ENCODE data around the gene NBPF20.
"Not testable (repeated sequence)": the region's sequence is repeated elsewhere in the genome, so short reads cannot be mapped to it uniquely, and the experiment has no call there.

NBPF20 gene

GRCh38 chr1:145452506-145452905, 27.1 kb upstream of the NBPF20 start:
- H3K36me3 Mint-ChIP-seq (ENCODE audit: low read depth); H3K27ac Mint-ChIP-seq; H3K4me3 Mint-ChIP-seq; H3K4me1 Mint-ChIP-seq; H3K9me3 Mint-ChIP-seq; DNase-seq; ATAC-seq: not testable (repeated sequence)
- peaks cover 23% of the 10 kb centered on the region for H3K27me3 Mint-ChIP-seq

- not testable (repeated sequence) for H3K9me3 Mint-ChIP-seq; H3K4me1 Mint-ChIP-seq; H3K36me3 Mint-ChIP-seq (ENCODE audit: low read depth); H3K4me3 Mint-ChIP-seq; H3K27ac Mint-ChIP-seq
- peak; percentile 45 for DNase-seq
- ATAC-seq: peak; percentile 49
- peaks cover 23% of the 10 kb centered on the region for H3K27me3 Mint-ChIP-seq
Observed at GRCh38 chr1:145451914-145452313, 26.5 kb upstream of the NBPF20 start.

DNA sequence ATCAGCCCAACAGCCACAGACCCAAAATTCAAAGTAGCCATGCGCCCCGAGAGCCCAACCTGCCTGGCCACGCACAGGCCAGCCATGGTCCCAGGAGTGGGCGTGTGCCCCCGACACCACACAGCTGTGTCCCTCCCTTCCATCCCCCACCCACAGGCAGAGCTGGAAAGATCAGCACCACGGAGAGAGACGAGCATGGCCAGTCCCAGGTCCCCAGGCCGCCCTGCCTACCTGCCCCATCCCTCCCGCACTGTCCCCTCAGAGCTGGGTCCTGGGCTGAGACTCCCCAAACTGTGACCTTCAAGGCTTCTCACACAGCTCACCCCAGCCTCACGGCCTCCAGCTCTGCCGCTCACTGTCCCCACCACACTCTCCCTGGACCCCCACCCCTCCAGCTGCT, 19.8 kb upstream of the NBPF20 start:
- DNase-seq; H3K27ac Mint-ChIP-seq; H3K36me3 Mint-ChIP-seq (ENCODE audit: low read depth); H3K4me1 Mint-ChIP-seq; H3K27me3 Mint-ChIP-seq; H3K4me3 Mint-ChIP-seq; H3K9me3 Mint-ChIP-seq: not testable (repeated sequence)
- ATAC-seq: peak; percentile 22

GRCh38 chr1:145442340-145442739, 16.9 kb upstream of the NBPF20 start:
- not testable (repeated sequence) for H3K36me3 Mint-ChIP-seq (ENCODE audit: low read depth); H3K9me3 Mint-ChIP-seq; H3K4me1 Mint-ChIP-seq; H3K27me3 Mint-ChIP-seq; H3K27ac Mint-ChIP-seq; H3K4me3 Mint-ChIP-seq; DNase-seq; ATAC-seq

DNA sequence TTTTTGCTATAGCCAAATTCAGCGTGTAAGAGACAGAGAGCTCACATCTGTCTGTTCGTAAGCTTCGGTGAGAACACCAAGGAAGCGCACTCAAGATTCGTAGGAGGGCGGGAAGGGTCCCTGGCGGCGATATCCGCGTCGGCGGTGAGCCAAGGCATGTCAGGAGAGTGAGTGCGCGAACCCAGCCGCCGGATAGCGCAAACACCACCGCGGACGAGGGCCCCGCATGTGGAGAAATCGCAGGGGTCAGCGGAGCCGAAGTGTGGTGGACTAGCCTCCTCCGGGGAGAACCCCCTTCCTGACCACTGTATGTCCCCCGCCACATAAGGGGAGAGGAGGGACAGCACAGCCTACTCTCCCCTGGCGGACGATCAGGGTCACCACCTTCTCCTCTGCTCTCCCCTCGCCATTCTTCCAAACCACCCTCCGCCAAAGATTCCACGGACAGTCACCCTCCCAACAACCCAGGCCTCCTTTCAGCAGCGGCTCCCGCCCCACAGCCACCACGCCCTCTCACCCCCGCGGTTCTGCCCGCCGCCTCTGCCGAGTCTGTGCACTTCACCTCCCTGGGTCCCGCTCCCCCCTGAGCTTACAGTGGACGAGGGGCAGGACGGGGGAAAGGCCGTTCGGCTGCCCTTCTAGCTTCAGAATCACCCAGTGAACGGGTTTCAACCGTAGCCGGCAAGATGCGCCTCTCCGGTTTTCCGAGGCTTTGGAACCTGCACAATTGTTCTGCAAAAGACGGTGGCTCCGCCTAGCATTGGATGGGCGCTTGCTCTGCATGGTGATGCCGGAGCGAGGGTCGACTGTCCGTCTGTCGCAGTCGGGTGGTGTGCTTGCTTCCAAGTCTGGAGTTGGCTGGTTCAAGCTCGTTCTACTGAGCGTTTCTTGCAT, 6.2 kb upstream of the NBPF20 start:
- peaks cover 10% of the 10 kb centered on the region for H3K36me3 Mint-ChIP-seq (ENCODE audit: low read depth)
- H3K27me3 Mint-ChIP-seq: peaks cover 53% of the 10 kb centered on the region
- ATAC-seq, DNase-seq, H3K27ac Mint-ChIP-seq, H3K4me1 Mint-ChIP-seq: not testable (repeated sequence)
- peaks cover 16% of the 10 kb centered on the region for H3K9me3 Mint-ChIP-seq
- peak overlapping the region; percentile 29 for H3K4me3 Mint-ChIP-seq

- not testable (repeated sequence) for H3K27ac Mint-ChIP-seq, H3K4me3 Mint-ChIP-seq, H3K4me1 Mint-ChIP-seq, DNase-seq, ATAC-seq
- Mint-ChIP-seq H3K36me3 (ENCODE audit: low read depth) (peaks cover 10% of the 10 kb centered on the region), H3K27me3 (peaks cover 52% of the 10 kb centered on the region), H3K9me3 (peaks cover 16% of the 10 kb centered on the region)
Observed at GRCh38 chr1:145430830-145431229, 5.4 kb upstream of the NBPF20 start.

- peaks cover 10% of the 10 kb centered on the region for H3K4me1 Mint-ChIP-seq
- peaks cover 16% of the 10 kb centered on the region for H3K9me3 Mint-ChIP-seq
- not testable (repeated sequence) for DNase-seq, H3K4me3 Mint-ChIP-seq, H3K27ac Mint-ChIP-seq, ATAC-seq
- H3K27me3 Mint-ChIP-seq: peaks cover 57% of the 10 kb centered on the region
- H3K36me3 Mint-ChIP-seq (ENCODE audit: low read depth): peaks cover 10% of the 10 kb centered on the region
Observed at GRCh38 chr1:145429329-145429728, 3.9 kb upstream of the NBPF20 start.

- ATAC-seq: peak; percentile 73
- DNase-seq: peak; percentile 44
- not testable (repeated sequence) for H3K9me3 Mint-ChIP-seq
Observed at GRCh38 chr1:145424612-145425435, 579 bp downstream of the NBPF20 start.

DNA sequence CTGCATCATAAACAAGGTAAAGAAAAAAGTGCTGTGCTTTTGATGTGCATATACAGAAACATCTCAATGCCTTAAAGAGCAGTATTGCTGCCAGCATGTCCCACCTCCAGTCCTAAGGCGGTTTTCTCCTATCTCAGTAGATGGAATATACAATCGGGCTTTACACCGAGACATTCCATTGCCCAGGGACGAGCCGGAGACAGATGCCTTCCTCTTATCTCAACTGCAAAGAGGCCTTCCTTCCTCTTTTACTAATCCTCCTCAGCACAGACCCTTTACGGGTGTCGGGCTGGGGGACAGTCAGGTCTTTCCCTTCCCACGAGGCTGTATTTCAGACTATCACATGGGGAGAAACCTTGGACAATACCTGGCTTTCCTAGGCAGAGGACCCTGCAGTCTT, 10.3 kb downstream of the NBPF20 start:
- not testable (repeated sequence) for ATAC-seq; H3K27ac Mint-ChIP-seq; H3K9me3 Mint-ChIP-seq; H3K27me3 Mint-ChIP-seq; H3K36me3 Mint-ChIP-seq (ENCODE audit: low read depth); H3K4me1 Mint-ChIP-seq; DNase-seq; H3K4me3 Mint-ChIP-seq

More at GRCh38 chr1:145424612-145425435, 579 bp downstream of the NBPF20 start:
- H3K27ac Mint-ChIP-seq: peak overlapping the region; percentile 84
- peaks cover 11% of the 10 kb centered on the region for H3K4me1 Mint-ChIP-seq
- not testable (repeated sequence) for H3K36me3 Mint-ChIP-seq (ENCODE audit: low read depth)
- peak overlapping the region; percentile 89 for H3K4me3 Mint-ChIP-seq
- H3K27me3 Mint-ChIP-seq: peaks cover 35% of the 10 kb centered on the region

GRCh38 chr1:145407266-145407665, 18.1 kb downstream of the NBPF20 start:
- not testable (repeated sequence) for ATAC-seq; H3K27ac Mint-ChIP-seq; H3K4me3 Mint-ChIP-seq; DNase-seq; H3K9me3 Mint-ChIP-seq; H3K4me1 Mint-ChIP-seq; H3K27me3 Mint-ChIP-seq; H3K36me3 Mint-ChIP-seq (ENCODE audit: low read depth)

- not testable (repeated sequence) for H3K36me3 Mint-ChIP-seq (ENCODE audit: low read depth); DNase-seq; H3K27me3 Mint-ChIP-seq; H3K4me3 Mint-ChIP-seq; H3K4me1 Mint-ChIP-seq; H3K9me3 Mint-ChIP-seq; H3K27ac Mint-ChIP-seq; ATAC-seq
Observed at GRCh38 chr1:145404949-145405348, 20.5 kb downstream of the NBPF20 start.

- not testable (repeated sequence) for H3K4me1 Mint-ChIP-seq; ATAC-seq; H3K36me3 Mint-ChIP-seq (ENCODE audit: low read depth); H3K27ac Mint-ChIP-seq; H3K4me3 Mint-ChIP-seq; DNase-seq; H3K27me3 Mint-ChIP-seq; H3K9me3 Mint-ChIP-seq
Observed at GRCh38 chr1:145400701-145401100, 24.7 kb downstream of the NBPF20 start.

All from activated naive CD8-positive, alpha-beta T cell treated with anti-CD3 and anti-CD28 coated beads, Interleukin-2, amount 50 U/mL, for 24 hours (primary cell).